ENCODE measurements around the gene PRR5L.
A peak's percentile ranks its signal among the peaks of the same experiment; 100 is the strongest.

Gene PRR5L

DNA sequence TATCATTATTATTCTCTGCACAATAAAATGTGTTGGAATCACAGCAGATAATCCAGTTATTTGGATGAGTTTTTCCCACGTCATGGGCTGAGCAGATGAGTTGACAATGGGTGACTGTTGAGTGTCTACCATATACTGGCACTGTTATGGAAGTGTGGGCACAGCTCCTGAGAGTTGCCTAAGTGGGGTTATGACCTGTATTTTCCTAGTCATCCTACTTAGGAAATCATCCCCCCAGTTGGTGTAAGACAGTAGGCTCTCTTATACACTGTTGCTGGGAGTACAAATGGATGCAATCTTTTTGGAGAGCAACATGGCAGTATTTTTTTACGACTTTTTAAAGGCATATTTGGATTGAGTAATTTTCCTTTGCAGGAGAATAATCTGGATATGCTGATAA is 147.6 kb downstream of the PRR5L start:
- no peak for DNase-seq

DNA sequence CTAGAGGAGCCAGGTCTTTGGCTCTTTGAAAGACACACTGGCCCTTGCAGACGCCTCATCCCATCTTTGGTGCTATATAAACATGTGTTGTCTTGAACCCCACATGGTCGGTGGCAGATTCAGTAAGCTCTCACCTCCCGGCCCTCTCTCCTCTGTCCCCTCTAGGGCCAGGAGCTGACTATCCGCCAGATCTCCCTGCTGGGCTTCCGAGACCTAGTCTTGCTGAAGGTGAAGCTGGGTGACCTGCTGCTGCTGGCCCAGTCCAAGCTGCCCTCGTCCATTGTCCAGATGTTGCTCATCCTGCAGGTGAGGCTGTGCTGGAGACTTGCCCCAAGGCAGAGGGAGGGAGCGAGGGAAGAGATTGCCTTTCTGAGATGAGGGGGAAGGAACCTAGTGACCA is 150.0 kb downstream of the PRR5L start:
- DNase-seq = no peak

DNA sequence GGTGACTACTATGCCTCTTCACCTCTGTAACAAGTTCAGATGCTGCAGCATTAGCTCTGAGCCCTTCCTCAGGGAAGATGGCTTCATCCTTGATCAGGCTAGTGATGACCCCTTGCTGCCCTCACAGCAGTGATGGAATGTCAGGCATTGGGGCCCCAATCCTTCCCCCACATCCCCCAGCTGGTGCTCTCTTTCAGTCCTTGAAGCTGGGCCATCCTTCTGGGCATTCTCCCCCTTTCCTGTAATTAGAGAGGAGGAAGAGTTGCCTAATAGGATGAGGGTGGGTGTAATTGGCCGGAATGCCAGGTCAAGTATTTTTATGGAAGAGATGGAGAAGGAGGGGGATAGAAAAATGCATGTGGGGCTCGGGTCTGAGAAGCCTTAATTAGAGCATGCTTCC is 151.4 kb downstream of the PRR5L start:
- no peak for DNase-seq

DNA sequence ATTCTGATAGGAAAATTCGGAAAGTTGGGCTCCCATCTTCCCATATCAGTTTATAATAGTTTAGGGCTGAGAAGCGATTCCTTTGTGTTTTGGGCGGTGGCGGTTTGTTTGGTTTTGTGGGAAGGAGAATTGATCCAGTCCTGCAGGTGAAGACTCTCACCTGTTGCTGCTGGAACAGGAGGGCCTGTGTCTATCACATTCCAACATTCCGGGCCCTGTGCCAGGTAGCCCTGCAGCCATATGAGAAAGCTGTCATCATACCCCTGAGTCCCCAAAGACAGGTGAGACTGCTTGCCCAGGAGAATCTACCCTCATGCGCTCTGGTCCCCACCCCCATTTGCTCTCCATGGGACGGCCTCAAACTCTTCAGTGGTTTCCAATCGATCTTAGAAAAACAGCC is 151.9 kb downstream of the PRR5L start:
- DNase-seq = no peak

- DNase-seq = no peak
Observed at GRCh38 chr11:36449561-36450096, 153.5 kb downstream of the PRR5L start.

DNA sequence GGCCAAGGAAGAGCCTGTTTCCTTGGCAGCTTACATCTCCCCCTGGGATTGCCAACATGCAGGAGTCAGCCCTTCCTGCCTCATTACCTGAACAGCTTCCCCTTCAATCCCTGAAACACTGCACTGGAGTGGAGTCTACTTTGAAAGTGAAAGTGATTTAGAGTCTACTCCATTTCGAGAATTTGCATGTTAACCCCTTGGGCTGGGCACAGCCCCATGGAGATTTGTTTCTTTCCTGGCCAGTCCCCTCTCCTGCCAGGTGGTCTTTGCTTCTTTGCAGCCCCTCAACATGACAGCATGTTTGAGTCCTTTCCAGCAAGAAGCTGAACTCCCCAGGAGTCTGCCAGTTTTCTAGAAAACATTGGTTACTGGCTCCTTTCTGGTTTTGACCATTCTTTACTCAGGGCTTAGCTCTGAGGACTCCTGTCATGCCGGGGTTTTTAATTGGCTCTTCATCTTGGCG is 154.1 kb downstream of the PRR5L start:
- DNase-seq = no peak

DNA sequence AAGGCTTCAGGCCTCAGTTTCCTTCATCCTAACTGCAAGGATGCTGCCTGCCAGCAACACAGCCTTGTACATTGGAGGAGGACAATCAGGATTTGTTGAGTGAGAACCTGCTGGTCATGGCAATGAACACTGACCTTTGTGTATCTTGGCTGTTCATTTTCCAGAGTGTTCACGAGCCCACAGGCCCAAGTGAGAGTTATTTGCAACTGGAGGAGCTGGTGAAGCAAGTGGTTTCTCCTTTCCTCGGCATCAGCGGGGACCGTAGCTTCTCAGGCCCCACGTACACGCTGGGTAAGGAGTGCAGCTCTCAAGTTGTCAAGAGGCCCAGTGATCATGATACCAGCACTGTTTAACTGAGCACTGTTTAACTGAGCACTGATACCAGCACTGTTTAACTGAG is 155.0 kb downstream of the PRR5L start:
- no peak for DNase-seq

- no peak for DNase-seq
Observed at GRCh38 chr11:36451681-36452080, 155.6 kb downstream of the PRR5L start.

- DNase-seq = peak in 1 of 5 donors; percentile 59
Observed at GRCh38 chr11:36452236-36452940, 156.3 kb downstream of the PRR5L start.

DNA sequence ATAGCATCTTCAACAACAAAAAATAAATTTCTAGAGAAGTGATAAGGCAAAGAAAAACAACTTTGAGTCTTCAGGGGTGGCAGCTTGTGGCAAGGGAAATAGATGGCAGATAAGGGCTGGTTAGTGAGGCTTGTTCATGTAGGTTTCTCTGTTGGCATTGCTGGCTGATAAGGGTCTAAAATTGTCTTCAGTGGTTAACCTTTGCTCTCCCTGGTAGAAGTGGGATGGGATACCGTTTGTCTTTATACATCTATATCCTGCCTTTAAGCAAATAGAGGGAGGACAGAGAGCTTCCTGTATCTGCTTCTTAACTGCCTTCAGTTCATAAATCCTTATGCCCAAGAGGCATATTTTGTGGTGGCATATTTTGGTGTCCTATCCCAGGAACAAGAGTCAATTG is 156.9 kb downstream of the PRR5L start:
- peak in 1 of 5 donors; percentile 38 for DNase-seq

GRCh38 chr11:36453678-36454077 is 157.6 kb downstream of the PRR5L start:
- no peak for DNase-seq

- no peak for DNase-seq
Observed at GRCh38 chr11:36454551-36454940, 158.5 kb downstream of the PRR5L start.

GRCh38 chr11:36454941-36455631 is 159.0 kb downstream of the PRR5L start:
- DNase-seq = no peak

GRCh38 chr11:36455658-36456111 is 159.6 kb downstream of the PRR5L start:
- DNase-seq = no peak

DNA sequence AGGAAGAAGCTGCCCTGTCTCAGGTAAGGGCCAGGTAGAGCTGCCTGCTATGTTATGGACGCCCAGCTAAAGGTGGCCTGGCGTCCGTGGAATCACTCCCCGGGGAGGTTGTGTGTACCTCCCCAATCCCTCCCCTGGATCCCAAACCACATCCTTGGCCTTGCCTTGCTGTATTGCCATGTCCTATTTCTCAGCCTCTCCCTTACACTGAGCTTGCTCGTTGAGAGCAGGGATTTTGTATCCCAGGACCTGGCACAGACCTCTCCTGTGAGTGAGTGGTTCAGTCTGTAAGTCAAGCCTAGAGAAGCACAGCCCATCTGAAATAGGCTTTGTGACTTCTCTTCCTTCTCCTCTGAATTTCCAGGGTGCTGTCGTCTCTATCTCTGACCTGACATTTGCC is 160.1 kb downstream of the PRR5L start:
- DNase-seq = no peak

- DNase-seq = no peak
Observed at GRCh38 chr11:36458129-36458915, 162.2 kb downstream of the PRR5L start.

DNA sequence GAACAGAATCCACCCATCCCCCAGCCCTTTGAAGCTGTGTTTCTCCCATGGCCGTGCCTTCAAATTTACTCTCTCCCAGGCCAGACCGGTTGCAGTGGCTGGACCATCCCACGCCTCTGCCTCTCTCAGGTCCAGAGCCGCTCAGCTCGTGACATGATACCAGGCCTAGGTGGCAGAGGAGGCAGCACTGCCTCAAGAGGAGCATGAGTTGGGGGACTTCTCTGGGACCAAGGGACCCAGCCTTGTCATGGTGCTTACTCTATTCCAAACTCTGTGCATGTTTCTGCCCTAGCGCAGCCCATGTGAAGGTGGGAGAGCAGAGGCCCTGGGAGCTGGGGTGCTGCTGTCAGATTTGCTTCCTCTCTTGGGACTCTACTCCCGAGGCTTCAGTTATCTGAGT is 163.0 kb downstream of the PRR5L start:
- no peak for DNase-seq

GRCh38 chr11:36460220-36460619 is 164.1 kb downstream of the PRR5L start:
- no peak for DNase-seq

DNA sequence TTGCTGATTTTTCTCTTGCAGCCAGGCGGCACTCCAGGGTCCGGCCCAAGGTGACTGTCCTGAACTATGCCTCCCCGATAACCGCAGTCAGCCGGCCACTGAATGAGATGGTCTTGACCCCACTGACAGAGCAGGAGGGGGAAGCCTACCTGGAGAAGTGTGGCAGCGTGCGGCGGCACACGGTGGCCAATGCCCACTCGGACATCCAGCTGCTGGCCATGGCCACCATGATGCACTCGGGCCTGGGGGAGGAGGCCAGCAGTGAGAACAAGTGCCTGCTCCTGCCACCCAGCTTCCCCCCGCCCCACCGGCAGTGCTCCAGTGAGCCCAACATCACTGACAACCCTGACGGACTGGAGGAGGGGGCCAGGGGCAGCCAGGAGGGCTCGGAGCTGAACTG is 166.2 kb downstream of the PRR5L start:
- no peak for DNase-seq

DNA sequence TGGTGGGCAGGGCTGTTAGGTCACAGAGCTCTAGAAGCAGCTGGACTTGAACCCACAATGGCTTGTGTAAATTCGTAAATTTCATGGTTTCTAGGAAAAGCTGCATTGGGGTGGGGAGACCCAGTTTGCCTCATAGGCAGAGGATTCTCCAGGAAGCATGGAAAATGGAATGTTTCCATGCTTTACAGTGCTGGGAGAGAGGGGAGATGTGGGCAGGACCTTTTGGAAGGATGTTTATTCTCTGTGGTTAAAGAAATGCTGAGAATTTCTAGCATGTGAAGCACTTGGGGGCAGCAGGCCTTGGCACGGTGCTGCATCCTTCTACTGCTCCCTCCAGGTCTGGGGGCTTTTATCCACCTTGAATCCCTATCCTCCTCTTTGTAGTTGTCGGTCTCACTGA is 167.7 kb downstream of the PRR5L start:
- no peak for DNase-seq

- DNase-seq = no peak
Observed at GRCh38 chr11:36464720-36465119, 168.6 kb downstream of the PRR5L start.

DNA sequence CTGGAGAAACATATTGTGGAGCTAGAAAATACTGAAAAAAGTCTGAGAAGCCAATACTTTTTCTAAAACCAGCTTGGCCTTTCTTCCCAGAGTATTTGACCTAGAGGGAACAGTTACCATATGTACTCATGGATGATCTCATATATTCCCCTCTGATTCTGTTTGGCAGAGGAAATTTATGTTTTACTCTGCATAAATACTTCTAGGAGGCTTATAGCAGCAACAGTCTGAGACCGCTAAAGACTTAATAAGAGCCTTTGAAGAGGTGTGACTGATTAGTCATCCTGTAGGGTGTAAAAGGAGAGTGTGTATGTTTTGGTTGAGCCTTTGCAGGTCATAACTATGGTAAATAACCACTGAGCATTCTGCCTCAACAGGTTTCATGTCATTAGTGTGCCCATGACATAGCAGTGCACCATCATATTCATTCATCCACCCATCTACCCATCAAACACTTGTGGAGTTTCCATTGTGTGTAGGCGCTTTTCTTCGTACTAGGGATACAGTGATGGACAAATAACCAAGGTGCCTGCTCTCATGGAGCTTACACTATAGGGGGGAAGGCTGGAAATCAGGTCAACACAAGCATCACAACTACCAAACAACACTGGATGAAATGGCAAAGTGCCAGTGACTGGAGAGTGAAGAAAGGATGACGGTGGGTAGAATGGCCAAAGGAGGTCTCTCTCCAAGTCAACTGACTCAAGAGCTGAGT is 169.5 kb downstream of the PRR5L start:
- no peak for DNase-seq

GRCh38 chr11:36467012-36467411 is 170.9 kb downstream of the PRR5L start:
- DNase-seq = no peak

Measured in T-helper 1 cell (primary cell).